Pancreas (tissue), 10 donors: Measurements from ENCODE around the gene FBLN7. TPM values are rescaled to one million over a fixed set of nuclear protein-coding genes. Genes with fewer than 3 reads are reported as not detected.
A peak's percentile ranks its signal among the peaks of the same experiment; 100 is the strongest.
"Not testable (repeated sequence)": the region's sequence is repeated elsewhere in the genome, so short reads cannot be mapped to it uniquely, and the experiment has no call there.

Experiments used
- ATAC-seq, 4 donors: fragments of 200-7000 bp; cut with Tn5 transposase; one replicate each; pipeline versions ENCODE4 v1.8.0 to v1.9.1; 2020; ENCODE audit warnings: mild to moderate bottlenecking in 4 of 4, moderate library complexity in 4 of 4
- DNase-seq, 6 donors: peaks; one replicate each; pipeline ENCODE4 v3.0.0-alpha.2; 2020
- FAIRE-seq: peaks from 2 replicates; lab custom pipeline; 2012; peaks lifted over from hg19 to GRCh38; lab: Jason Lieb, UNC
- H3K27ac ChIP-seq, 4 donors: fragments of 200-600 bp; sonication (generic); 1 replicate in 3 of 4; 2 replicates in 1 of 4; pipeline versions ENCODE4 v1.5.0 to v1.8.0; 2020
- H3K27me3 ChIP-seq, 4 donors: fragments of 200-600 bp; one replicate each; pipeline ENCODE4 v1.8.0; 2021
- H3K36me3 ChIP-seq, 3 donors: fragments of 200-600 bp; sonication (generic) in 1 of 3; one replicate each; pipeline versions ENCODE4 v1.5.0 to v1.8.0; 2020 to 2021
- H3K4me1 ChIP-seq, 3 donors: fragments of 200-600 bp; one replicate each; pipeline ENCODE4 v1.8.0; 2021
- H3K4me3 ChIP-seq, 4 donors: fragments of 200-600 bp; sonication (generic) in 2 of 4; one replicate each; pipeline versions ENCODE4 v1.5.0 to v1.8.0; 2020 to 2021
- H3K9me3 ChIP-seq, 4 donors: fragments of 200-600 bp; one replicate each; pipeline ENCODE4 v1.8.0; 2021
- WGBS, 2 donors: extraction: QIAGEN DNeasy Blood & Tissue Kit; methylation state at CpG; one replicate each; pipeline ENCODE4 v1.1.7; 2013; 5-methylcytosine and 5-hydroxymethylcytosine counted together
- intact Hi-C, 3 donors: fragments of 100-400 bp; cut with DNase I; formaldehyde crosslinking; loops; one replicate each; pipeline versions ENCODE4 v1.11.1 to v1.14.2; 2022
- polyA plus RNA-seq, 2 donors: library from polyadenylated mRNA; stranded (reverse); fragments of 200-250 nt; gene quantifications; one replicate each; pipeline ENCODE4 v1.2.3, GENCODE V29; 2013
- total RNA-seq, 6 donors: library from RNA; stranded (reverse); fragmentation: NEBNext Ultra II Directional in 4 of 6; extraction: Animal tissue kit (Norgen Biotek cat#: 25700) in 4 of 6; gene quantifications; one replicate each; pipeline versions ENCODE4 v1.2.1 to v1.2.4, GENCODE V29; 2021 to 2023
- TF ChIP-seq, protein P1 (sequence below), 4 donors: fragments of 200-600 bp; sonication (generic) in 3 of 4; IDR thresholded peaks; one replicate each; pipeline versions ENCODE4 v1.5.0 to v1.8.0; 2021; ENCODE audit warnings: antibody characterized with exemption in 4 of 4
- donor health status: healthy with polysubstance abuse.
- donor health status: DM: no; HTN: no; CAD: no; lungs with moderate emphysema.
- donor health status: DM: no; HTN: no; CAD: no.
- donor health status: control.
- donor health status: control.
- donor health status: Bipolar disorder and iron deficiency.
- donor health status: DM: yes; HTN: yes; CAD: no.
- donor health status: DM: no; HTN: no; CAD: no.
- donor health status: DM: no; HTN: no; CAD: no.
- donor health status: DM: yes; HTN: yes; CAD: no.

Gene FBLN7
- total and polyA plus RNA-seq, 8 donors: 0.51 to 2.8 (median 0.83) TPM

DNA sequence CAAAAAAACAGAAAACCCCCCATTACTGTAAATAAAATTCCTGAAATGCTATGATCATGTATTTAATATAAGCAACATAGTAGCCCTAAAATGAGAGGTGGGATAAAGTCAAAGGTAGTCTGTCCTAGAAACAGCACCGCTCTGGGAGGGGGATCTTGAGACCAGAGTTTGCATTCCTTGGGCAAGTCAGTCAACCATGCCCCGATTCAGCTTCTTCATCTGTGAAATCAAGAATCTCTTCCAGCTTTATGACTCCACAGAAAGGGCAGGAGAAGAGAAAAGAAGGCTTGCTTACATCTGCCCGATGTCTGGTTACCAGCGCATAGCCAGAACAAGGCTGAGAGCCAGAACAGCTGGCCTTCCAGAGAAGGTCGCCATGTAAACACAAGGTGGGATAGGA, 2.1 kb upstream of the FBLN7 start:
- Histone ChIP-seq H3K9me3 (no peaks in the 10 kb centered on the region), H3K27ac (no peak overlapping the region), H3K27me3 (no peaks in the 10 kb centered on the region), H3K4me3 (no peak overlapping the region), H3K36me3 (no peaks in the 10 kb centered on the region), H3K4me1 (no peaks in the 10 kb centered on the region)
- DNase-seq: no peak
- FAIRE-seq: no peak
- intact Hi-C loops: no loop called here
- 82 to 83% methylated on average over 5 of the region's 5 CpGs for WGBS, 2 donors
- ATAC-seq: no peak
- TF ChIP-seq, protein P1, sequence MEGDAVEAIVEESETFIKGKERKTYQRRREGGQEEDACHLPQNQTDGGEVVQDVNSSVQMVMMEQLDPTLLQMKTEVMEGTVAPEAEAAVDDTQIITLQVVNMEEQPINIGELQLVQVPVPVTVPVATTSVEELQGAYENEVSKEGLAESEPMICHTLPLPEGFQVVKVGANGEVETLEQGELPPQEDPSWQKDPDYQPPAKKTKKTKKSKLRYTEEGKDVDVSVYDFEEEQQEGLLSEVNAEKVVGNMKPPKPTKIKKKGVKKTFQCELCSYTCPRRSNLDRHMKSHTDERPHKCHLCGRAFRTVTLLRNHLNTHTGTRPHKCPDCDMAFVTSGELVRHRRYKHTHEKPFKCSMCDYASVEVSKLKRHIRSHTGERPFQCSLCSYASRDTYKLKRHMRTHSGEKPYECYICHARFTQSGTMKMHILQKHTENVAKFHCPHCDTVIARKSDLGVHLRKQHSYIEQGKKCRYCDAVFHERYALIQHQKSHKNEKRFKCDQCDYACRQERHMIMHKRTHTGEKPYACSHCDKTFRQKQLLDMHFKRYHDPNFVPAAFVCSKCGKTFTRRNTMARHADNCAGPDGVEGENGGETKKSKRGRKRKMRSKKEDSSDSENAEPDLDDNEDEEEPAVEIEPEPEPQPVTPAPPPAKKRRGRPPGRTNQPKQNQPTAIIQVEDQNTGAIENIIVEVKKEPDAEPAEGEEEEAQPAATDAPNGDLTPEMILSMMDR (IDR thresholded peaks at IDR 0.05): no peak

DNA sequence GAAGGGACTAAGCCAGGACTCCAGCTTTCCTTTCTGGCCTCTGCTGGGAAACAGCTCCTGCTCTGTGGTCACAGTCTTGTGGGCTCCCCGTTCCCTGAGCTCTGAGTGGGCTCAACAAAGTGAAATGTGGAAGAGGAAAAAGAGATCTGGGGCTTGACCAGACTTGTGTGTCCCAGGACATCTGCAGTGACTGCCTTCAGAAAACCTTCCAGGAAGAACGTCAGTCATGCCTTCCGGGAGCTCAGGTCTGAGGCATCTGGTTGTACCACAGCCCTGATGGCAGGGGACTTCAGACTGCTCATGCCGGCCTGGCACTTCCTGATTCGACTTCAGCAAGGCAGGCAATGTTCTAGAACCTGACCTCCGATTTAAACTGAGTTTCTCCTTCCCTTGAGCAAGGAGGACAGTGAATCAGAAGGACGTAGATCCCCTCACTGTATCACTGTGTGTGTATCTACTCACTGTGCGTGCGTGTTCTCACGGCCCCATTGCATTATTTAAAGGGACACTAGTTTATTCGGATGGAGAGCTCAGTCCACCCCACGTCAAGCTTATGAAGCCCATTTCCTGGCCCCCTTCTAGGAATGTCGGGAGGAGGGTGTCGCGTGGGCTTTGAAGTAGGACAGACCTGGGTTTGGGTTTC, 548 bp upstream of the FBLN7 start:
- no peaks in the 10 kb centered on the region for H3K4me1 ChIP-seq
- ATAC-seq: peak; percentile 42 to 76 (median 65)
- 13 to 17% methylated on average over 15 of the region's 15 CpGs for WGBS, 2 donors
- H3K27me3 ChIP-seq: no peaks in the 10 kb centered on the region
- no peak for DNase-seq
- intact Hi-C loops: no loop called here
- no peaks in the 10 kb centered on the region for H3K36me3 ChIP-seq
- no peaks in the 10 kb centered on the region for H3K9me3 ChIP-seq
- H3K4me3 ChIP-seq: peak overlapping the region; percentile 10 to 54 (median 38)
- no peak for FAIRE-seq
- no peak overlapping the region for H3K27ac ChIP-seq
- TF ChIP-seq, protein P1 (IDR thresholded peaks at IDR 0.05): no peak

DNA sequence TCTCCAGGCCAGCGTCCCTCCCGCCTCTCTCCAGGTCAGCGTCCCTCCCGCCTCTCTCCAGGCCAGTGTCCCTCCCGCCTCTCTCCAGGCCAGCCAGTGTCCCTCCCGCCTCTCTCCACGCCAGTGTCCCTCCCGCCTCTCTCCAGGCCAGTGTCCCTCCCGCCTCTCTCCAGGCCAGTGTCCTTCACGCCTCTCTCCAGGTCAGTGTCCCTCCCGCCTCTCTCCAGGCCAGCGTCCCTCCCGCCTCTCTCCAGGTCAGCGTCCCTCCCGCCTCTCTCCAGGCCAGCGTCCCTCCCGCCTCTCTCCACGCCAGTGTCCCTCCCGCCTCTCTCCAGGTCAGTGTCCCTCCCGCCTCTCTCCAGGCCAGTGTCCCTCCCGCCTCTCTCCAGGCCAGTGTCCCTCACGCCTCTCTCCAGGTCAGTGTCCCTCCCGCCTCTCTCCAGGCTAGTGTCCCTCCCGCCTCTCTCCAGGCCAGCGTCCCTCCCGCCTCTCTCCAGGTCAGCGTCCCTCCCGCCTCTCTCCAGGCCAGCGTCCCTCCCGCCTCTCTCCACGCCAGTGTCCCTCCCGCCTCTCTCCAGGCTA, 939 bp downstream of the FBLN7 start:
- H3K36me3 ChIP-seq, H3K4me3 ChIP-seq, intact Hi-C loops, H3K27me3 ChIP-seq, H3K4me1 ChIP-seq, FAIRE-seq, DNase-seq, H3K27ac ChIP-seq, H3K9me3 ChIP-seq, ATAC-seq: not testable (repeated sequence)
- WGBS, 2 donors: 1% methylated on average over 9 to 26 of the region's 32 CpGs

DNA sequence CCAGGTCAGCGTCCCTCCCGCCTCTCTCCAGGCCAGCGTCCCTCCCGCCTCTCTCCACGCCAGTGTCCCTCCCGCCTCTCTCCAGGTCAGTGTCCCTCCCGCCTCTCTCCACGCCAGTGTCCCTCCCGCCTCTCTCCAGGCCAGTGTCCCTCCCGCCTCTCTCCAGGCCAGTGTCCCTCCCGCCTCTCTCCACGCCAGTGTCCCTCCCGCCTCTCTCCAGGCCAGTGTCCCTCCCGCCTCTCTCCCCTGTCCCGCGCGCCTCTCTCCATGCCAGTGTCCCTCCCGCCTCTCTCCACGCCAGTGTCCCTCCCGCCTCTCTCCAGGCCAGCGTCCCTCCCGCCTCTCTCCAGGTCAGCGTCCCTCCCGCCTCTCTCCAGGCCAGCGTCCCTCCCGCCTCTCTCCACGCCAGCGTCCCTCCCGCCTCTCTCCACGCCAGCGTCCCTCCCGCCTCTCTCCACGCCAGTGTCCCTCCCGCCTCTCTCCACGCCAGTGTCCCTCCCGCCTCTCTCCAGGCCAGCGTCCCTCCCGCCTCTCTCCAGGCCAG, 1.5 kb downstream of the FBLN7 start:
- H3K27me3 ChIP-seq, DNase-seq, H3K4me1 ChIP-seq, H3K9me3 ChIP-seq, intact Hi-C loops, ATAC-seq, FAIRE-seq, H3K27ac ChIP-seq, H3K36me3 ChIP-seq: not testable (repeated sequence)
- WGBS, 2 donors: 1 to 3% methylated on average over 28 to 34 of the region's 38 CpGs
- peak overlapping the region in 1 of 4 donors; percentile 20 for H3K4me3 ChIP-seq

DNA sequence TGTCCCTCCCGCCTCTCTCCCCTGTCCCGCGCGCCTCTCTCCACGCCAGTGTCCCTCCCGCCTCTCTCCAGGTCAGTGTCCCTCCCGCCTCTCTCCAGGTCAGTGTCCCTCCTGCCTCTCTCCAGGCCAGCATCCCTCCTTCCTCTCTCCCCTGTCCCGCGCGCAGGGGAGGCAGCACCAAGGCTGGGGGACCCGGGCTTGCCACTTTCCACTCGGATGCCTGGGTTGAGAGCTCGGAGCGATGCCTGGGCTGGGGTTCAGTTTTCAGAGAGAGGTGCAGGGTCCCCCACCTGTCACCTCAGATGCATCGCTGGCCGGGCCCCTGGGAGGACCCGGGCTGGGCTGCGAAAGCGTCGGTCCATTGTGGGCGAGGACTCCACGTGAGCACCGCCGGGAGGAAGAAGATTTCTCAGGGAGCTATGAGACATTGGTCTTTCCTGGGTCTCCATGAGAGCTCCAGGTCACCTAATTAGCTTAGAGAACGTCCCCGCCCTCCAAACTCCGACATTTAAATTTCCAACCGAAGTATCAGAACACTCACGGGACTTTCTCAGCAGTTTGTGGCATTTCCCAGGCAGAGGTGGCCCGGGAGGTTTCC, 2.1 kb downstream of the FBLN7 start:
- FAIRE-seq: no peak
- Histone ChIP-seq H3K4me3 (peak overlapping the region in 1 of 4 donors; percentile 20), H3K27ac (no peak overlapping the region), H3K4me1 (no peaks in the 10 kb centered on the region), H3K9me3 (no peaks in the 10 kb centered on the region), H3K27me3 (no peaks in the 10 kb centered on the region), H3K36me3 (no peaks in the 10 kb centered on the region)
- 18 to 30% methylated on average over 30 of the region's 30 CpGs for WGBS, 2 donors
- intact Hi-C loops: no loop called here
- no peak for ATAC-seq
- DNase-seq: no peak
- TF ChIP-seq, protein P1 (IDR thresholded peaks at IDR 0.05): no peak
